CD8-positive, alpha-beta memory T cell (primary cell): ENCODE measurements around the gene EBLN1. TPM values are rescaled to one million over a fixed set of nuclear protein-coding genes. Genes with fewer than 3 reads are reported as not detected.

Experiments used
- CTCF ChIA-PET: fragments of 350-600 bp; sonication (Branson Sonifier 250); formaldehyde crosslinking; loops from one replicate; lab custom pipeline; 2021; ENCODE audit warnings: antibody characterized with exemption; lab: Charles Lee
- POLR2A ChIA-PET: fragments of 350-600 bp; sonication (Branson Sonifier 250); formaldehyde crosslinking; loops from one replicate; lab custom pipeline; 2021; ENCODE audit warnings: antibody characterized with exemption; lab: Charles Lee
- DNase-seq, 5 donors: peaks; one replicate each; pipeline versions ENCODE4 v3.0.0 to v3.0.0-alpha.2; 2020 to 2022; ENCODE audit warnings: mixed read lengths in 1 of 5
- H3K27ac ChIP-seq: one replicate; pipeline ENCODE4 v1.7.0; 2013; ENCODE audit warnings: low read depth, mild to moderate bottlenecking, low read length, moderate library complexity
- H3K27me3 ChIP-seq: 2 replicates; pipeline ENCODE4 v1.7.0; 2013; ENCODE audit warnings: low read length, mild to moderate bottlenecking; ENCODE audit not compliant: insufficient read depth, poor library complexity, severe bottlenecking
- H3K36me3 ChIP-seq: 2 replicates; pipeline ENCODE4 v1.7.0; 2013; ENCODE audit warnings: mild to moderate bottlenecking, low read length, moderate library complexity; ENCODE audit not compliant: insufficient read depth
- H3K4me1 ChIP-seq: 2 replicates; pipeline ENCODE4 v1.7.0; 2013; ENCODE audit warnings: mild to moderate bottlenecking, low read length, moderate library complexity; ENCODE audit not compliant: insufficient read depth
- H3K4me3 ChIP-seq: 2 replicates; pipeline ENCODE4 v1.7.0; 2013; ENCODE audit warnings: mild to moderate bottlenecking, low read length
- H3K9me3 ChIP-seq: 2 replicates; pipeline ENCODE4 v1.7.0; 2013; ENCODE audit warnings: mild to moderate bottlenecking, low read length
- H3K27ac Mint-ChIP-seq, 8 donors: one replicate each; pipeline ENCODE4 v1.8.0; 2020 to 2021; ENCODE audit warnings: mixed read lengths in 8 of 8, mild to moderate bottlenecking in 6 of 8, inconsistent platforms in 3 of 8, moderate library complexity in 3 of 8
- H3K27me3 Mint-ChIP-seq, 2 donors: one replicate each; pipeline ENCODE4 v1.8.0; 2020 to 2021; ENCODE audit warnings: mixed read lengths in 2 of 2, mild to moderate bottlenecking in 1 of 2, moderate library complexity in 1 of 2
- H3K36me3 Mint-ChIP-seq, 3 donors: one replicate each; pipeline ENCODE4 v1.8.0; 2020 to 2021; ENCODE audit warnings: mixed read lengths in 3 of 3, inconsistent platforms in 1 of 3, mild to moderate bottlenecking in 1 of 3
- H3K4me1 Mint-ChIP-seq, 3 donors: one replicate each; pipeline ENCODE4 v1.8.0; 2020 to 2021; ENCODE audit warnings: mixed read lengths in 3 of 3, inconsistent platforms in 1 of 3, mild to moderate bottlenecking in 1 of 3
- H3K4me3 Mint-ChIP-seq, 7 donors: one replicate each; pipeline ENCODE4 v1.8.0; 2020 to 2021; ENCODE audit warnings: mixed read lengths in 7 of 7, mild to moderate bottlenecking in 6 of 7, moderate library complexity in 4 of 7, inconsistent platforms in 2 of 7
- H3K9me3 Mint-ChIP-seq, 5 donors: one replicate each; pipeline ENCODE4 v1.8.0; 2020 to 2022; ENCODE audit warnings: mixed read lengths in 5 of 5, mild to moderate bottlenecking in 3 of 5, moderate library complexity in 2 of 5, inconsistent platforms in 1 of 5
- polyA plus RNA-seq: library from polyadenylated mRNA; unstranded; fragments of 300-500 nt; fragmentation: Illumina TruSeq; gene quantifications from one replicate; pipeline ENCODE4 v1.2.3, GENCODE V29; 2021
- total RNA-seq, 2 experiments: library from RNA; stranded (reverse); gene quantifications; one replicate each; pipeline ENCODE4 v1.2.3, GENCODE V29; 2021

The EBLN1 gene
- total RNA-seq: not detected
- polyA plus RNA-seq: not detected

GRCh38 chr10:22217842-22218241, at the start of gene EBLN1:
Gene EBLN1 (minus strand): TSS chr10:22218015. CDS start chr10:22209983, 8,032 bp downstream.
- H3K4me1 ChIP-seq: no peaks in the 10 kb centered on the region
- H3K4me3 ChIP-seq: no peak within 1 kb of the TSS
- peaks cover 0 to 4% (median 0%) of the 10 kb centered on the region in 5 donors for H3K9me3 Mint-ChIP-seq
- H3K9me3 ChIP-seq: no peaks in the 10 kb centered on the region
- DNase-seq: no peak
- H3K27me3 ChIP-seq: peaks cover 4% of the 10 kb centered on the region
- no peak within 1 kb of the TSS for H3K27ac Mint-ChIP-seq
- H3K4me1 Mint-ChIP-seq: no peaks in the 10 kb centered on the region
- ChIA-PET CTCF (no interaction called here), POLR2A (no interaction called here)
- no peaks in the 10 kb centered on the region for H3K36me3 ChIP-seq
- no peak within 1 kb of the TSS for H3K4me3 Mint-ChIP-seq
- H3K27ac ChIP-seq: no peak within 1 kb of the TSS
- peaks cover 0 to 4% (median 2%) of the 10 kb centered on the region in 3 donors for H3K36me3 Mint-ChIP-seq
- peaks cover 22 to 34% of the 10 kb centered on the region in 2 donors for H3K27me3 Mint-ChIP-seq

- no peak overlapping the region for H3K4me3 ChIP-seq
- H3K27ac Mint-ChIP-seq: no peak overlapping the region
- POLR2A ChIA-PET: no interaction called here
- no peaks in the 10 kb centered on the region for H3K4me1 Mint-ChIP-seq
- H3K9me3 Mint-ChIP-seq: no peaks in the 10 kb centered on the region
- peaks cover 6% of the 10 kb centered on the region for H3K27me3 ChIP-seq
- no peaks in the 10 kb centered on the region for H3K9me3 ChIP-seq
- CTCF ChIA-PET: no interaction called here
- peaks cover 25 to 62% of the 10 kb centered on the region in 2 donors for H3K27me3 Mint-ChIP-seq
- H3K4me3 Mint-ChIP-seq: no peak overlapping the region
- no peak for DNase-seq
- H3K36me3 Mint-ChIP-seq: peaks cover 0 to 3% (median 0%) of the 10 kb centered on the region in 3 donors
- H3K4me1 ChIP-seq: no peaks in the 10 kb centered on the region
- no peaks in the 10 kb centered on the region for H3K36me3 ChIP-seq
- no peak overlapping the region for H3K27ac ChIP-seq
These were observed 48.2 kb upstream of the EBLN1 start for GRCh38 chr10:22265839-22266537.

GRCh38 chr10:22263106-22263505, 45.3 kb upstream of the EBLN1 start:
- H3K4me3 ChIP-seq: no peak overlapping the region
- POLR2A ChIA-PET: no interaction called here
- H3K4me1 Mint-ChIP-seq: peaks cover 0 to 5% (median 0%) of the 10 kb centered on the region in 3 donors
- CTCF ChIA-PET: no interaction called here
- no peaks in the 10 kb centered on the region for H3K9me3 ChIP-seq
- H3K27me3 Mint-ChIP-seq: peaks cover 15 to 52% of the 10 kb centered on the region in 2 donors
- DNase-seq: no peak
- H3K27ac Mint-ChIP-seq: no peak overlapping the region
- no peaks in the 10 kb centered on the region for H3K36me3 Mint-ChIP-seq
- no peak overlapping the region for H3K4me3 Mint-ChIP-seq
- no peak overlapping the region for H3K27ac ChIP-seq
- no peaks in the 10 kb centered on the region for H3K9me3 Mint-ChIP-seq
- no peaks in the 10 kb centered on the region for H3K36me3 ChIP-seq
- peaks cover 6% of the 10 kb centered on the region for H3K27me3 ChIP-seq
- peaks cover 6% of the 10 kb centered on the region for H3K4me1 ChIP-seq

GRCh38 chr10:22259280-22259679, 41.5 kb upstream of the EBLN1 start:
- Mint-ChIP-seq H3K27ac (peak overlapping the region in 1 of 8 donors; percentile 29), H3K36me3 (no peaks in the 10 kb centered on the region), H3K27me3 (peaks cover 7 to 46% of the 10 kb centered on the region in 2 donors), H3K4me3 (peak overlapping the region in 1 of 7 donors; percentile 21), H3K9me3 (no peaks in the 10 kb centered on the region), H3K4me1 (peaks cover 3 to 14% (median 5%) of the 10 kb centered on the region in 3 donors)
- Histone ChIP-seq H3K27ac (no peak overlapping the region), H3K4me1 (peaks cover 6% of the 10 kb centered on the region), H3K27me3 (no peaks in the 10 kb centered on the region), H3K4me3 (no peak overlapping the region), H3K36me3 (no peaks in the 10 kb centered on the region), H3K9me3 (no peaks in the 10 kb centered on the region)
- POLR2A ChIA-PET: interaction anchor here (0.7 to 2.6 kb wide), 2 partner anchors 57 to 177 kb away, joined by 3 to 7 read pairs; partner anchors contain the start of gene COMMD3
- CTCF ChIA-PET: interaction anchor here (0.6 to 2.1 kb wide), 8 partner anchors 14 to 731 kb away, joined by 3 to 8 read pairs (median 3); no protein-coding TSS in a partner anchor
- peak in 2 of 5 donors; percentile 2 to 11 for DNase-seq

GRCh38 chr10:22258471-22258870, 40.7 kb upstream of the EBLN1 start:
- no peak for DNase-seq
- Mint-ChIP-seq H3K27me3 (peaks cover 7 to 43% of the 10 kb centered on the region in 2 donors), H3K27ac (peak overlapping the region in 2 of 8 donors; percentile 23 to 35), H3K4me3 (no peak overlapping the region), H3K9me3 (no peaks in the 10 kb centered on the region), H3K36me3 (peaks cover 0 to under 1% (median 0%) of the 10 kb centered on the region in 3 donors), H3K4me1 (peaks cover 6 to 20% (median 10%) of the 10 kb centered on the region in 3 donors)
- Histone ChIP-seq H3K27ac (no peak overlapping the region), H3K9me3 (no peaks in the 10 kb centered on the region), H3K4me1 (peaks cover 6% of the 10 kb centered on the region), H3K27me3 (no peaks in the 10 kb centered on the region), H3K36me3 (no peaks in the 10 kb centered on the region), H3K4me3 (no peak overlapping the region)
- ChIA-PET POLR2A (interaction anchor here (2.6 kb wide), 1 partner anchor 178 kb away, joined by 7 read pairs; no protein-coding TSS in a partner anchor), CTCF (interaction anchor here (0.9 to 2.1 kb wide), 6 partner anchors 13 to 353 kb away, joined by 3 to 8 read pairs (median 3); no protein-coding TSS in a partner anchor)

- H3K4me3 Mint-ChIP-seq: peak overlapping the region; percentile 88 to 98 (median 92)
- no peaks in the 10 kb centered on the region for H3K9me3 ChIP-seq
- peaks cover 0 to 13% (median 0%) of the 10 kb centered on the region in 3 donors for H3K36me3 Mint-ChIP-seq
- peak overlapping the region; percentile 29 to 99 (median 96) for H3K27ac Mint-ChIP-seq
- ChIA-PET CTCF (interaction anchor here (0.8 to 1.9 kb wide), 5 partner anchors 20 to 735 kb away, joined by 3 to 7 read pairs (median 4); partner anchors contain the start of gene COMMD3), POLR2A (interaction anchor here (0.6 to 2.4 kb wide), 9 partner anchors 8 to 184 kb away, joined by 3 to 17 read pairs (median 6); partner anchors contain the start of gene COMMD3)
- H3K4me3 ChIP-seq: peak overlapping the region; percentile 66
- H3K4me1 ChIP-seq: no peaks in the 10 kb centered on the region
- no peaks in the 10 kb centered on the region for H3K36me3 ChIP-seq
- no peaks in the 10 kb centered on the region for H3K9me3 Mint-ChIP-seq
- peaks cover 17 to 47% (median 21%) of the 10 kb centered on the region in 3 donors for H3K4me1 Mint-ChIP-seq
- peak in 4 of 5 donors; percentile 15 to 58 (median 26) for DNase-seq
- H3K27me3 Mint-ChIP-seq: peaks cover 7 to 30% of the 10 kb centered on the region in 2 donors
- no peaks in the 10 kb centered on the region for H3K27me3 ChIP-seq
- H3K27ac ChIP-seq: peak overlapping the region; percentile 82
These were observed 35.7 kb upstream of the EBLN1 start for GRCh38 chr10:22253580-22253882.

- Histone ChIP-seq H3K27ac (peak overlapping the region; percentile 82), H3K4me3 (peak overlapping the region; percentile 66), H3K9me3 (no peaks in the 10 kb centered on the region), H3K36me3 (no peaks in the 10 kb centered on the region), H3K27me3 (no peaks in the 10 kb centered on the region), H3K4me1 (no peaks in the 10 kb centered on the region)
- H3K27ac Mint-ChIP-seq: peak overlapping the region; percentile 92 to 100 (median 96)
- H3K4me3 Mint-ChIP-seq: peak overlapping the region; percentile 89 to 98 (median 93)
- ChIA-PET CTCF (interaction anchor here (1.6 to 1.9 kb wide), 4 partner anchors 63 to 736 kb away, joined by 3 to 8 read pairs (median 6); partner anchors contain the start of gene COMMD3), POLR2A (interaction anchor here (0.6 to 2.4 kb wide), 10 partner anchors 9 to 249 kb away, joined by 3 to 17 read pairs (median 4); partner anchors contain the start of genes COMMD3 and DNAJC1)
- H3K36me3 Mint-ChIP-seq: peaks cover 0 to 13% (median 0%) of the 10 kb centered on the region in 3 donors
- DNase-seq: peak; percentile 5 to 59 (median 36)
- H3K4me1 Mint-ChIP-seq: peaks cover 17 to 52% (median 21%) of the 10 kb centered on the region in 3 donors
- peaks cover 7 to 30% of the 10 kb centered on the region in 2 donors for H3K27me3 Mint-ChIP-seq
- no peaks in the 10 kb centered on the region for H3K9me3 Mint-ChIP-seq
These were observed 35.2 kb upstream of the EBLN1 start for GRCh38 chr10:22252801-22253579.
